ENCODE results near the gene OR51B6. TPM values are rescaled to one million over a fixed set of nuclear protein-coding genes. Genes with fewer than 3 reads are reported as not detected.

The OR51B6 gene
- total and polyA plus RNA-seq, 2 of the 13 experiments (the other 11 are each of a cell fraction or from before 2014, with no cell fraction given) = not detected

GRCh38 chr11:5339771-5340322, 11.5 kb upstream of the OR51B6 start (continued):
- TF ChIP-seq ZC3H13 (CRISPR knock-in tag; IDR thresholded peaks at IDR 0.05) = no peak

DNA sequence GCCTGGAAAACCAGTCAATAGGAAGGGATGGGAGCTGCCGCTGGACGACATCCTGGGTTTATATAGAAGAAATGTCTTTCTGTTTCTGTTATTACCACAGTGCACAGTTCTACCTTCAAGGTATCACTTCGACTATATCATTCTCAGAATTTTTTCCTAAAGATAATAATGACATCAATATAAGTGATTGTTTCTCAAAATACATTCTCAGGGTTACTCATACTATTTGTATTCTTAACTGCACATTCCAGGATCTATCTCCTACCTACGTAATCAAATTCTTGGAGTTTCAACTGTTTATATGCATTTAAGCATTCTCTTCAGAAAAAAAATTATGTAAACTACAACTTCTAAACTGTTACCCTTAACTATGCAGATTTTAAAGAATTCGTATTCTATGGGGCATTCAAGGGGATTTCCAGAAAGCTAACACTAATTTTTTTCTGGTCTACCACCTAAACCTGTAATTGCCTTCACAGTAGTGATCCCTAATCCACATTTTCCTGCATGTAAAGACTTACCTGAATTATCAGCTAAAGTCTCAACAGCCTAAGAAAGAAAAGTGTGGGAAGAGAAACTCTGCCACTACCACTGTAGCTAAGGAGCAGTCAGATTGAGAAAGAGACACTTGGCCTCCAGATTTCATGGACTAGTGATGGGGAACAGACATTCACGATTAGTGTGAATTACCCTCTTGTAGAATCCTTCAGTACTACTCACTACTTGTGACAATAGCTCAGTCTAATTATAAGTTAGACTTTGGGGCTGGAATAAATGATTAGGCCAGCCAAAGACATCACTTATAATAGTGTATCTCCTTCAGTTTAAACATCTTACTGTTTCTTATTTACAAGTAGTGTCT, 7.6 kb upstream of the OR51B6 start, which contains the start of gene OR51B5:
Gene OR51B5, minus strand, starts transcription at position 51 of the 862 bp plus-strand sequence. Its CDS starts 0 bp downstream, at position 51.
- Histone ChIP-seq H3K36me3 (replicated peaks in 1 of 2; ENCODE audit: control insufficient read depth in 1 of 2, insufficient read depth in 2 of 2, low read length in 2 of 2) (no peaks in the 10 kb centered on the region), H3K79me2 (ENCODE audit: insufficient read depth, low read length) (no peaks in the 10 kb centered on the region), H3K9ac (ENCODE audit: insufficient read depth, low read depth, low read length) (no peak within 1 kb of the TSS), H3K9me3 (ENCODE audit: low read length) (no peaks in the 10 kb centered on the region), H3K27me3 (ENCODE audit: control insufficient read depth in 1 of 2, insufficient read depth in 2 of 2, low read length in 2 of 2) (no peaks in the 10 kb centered on the region), H3K27ac (ENCODE audit: extremely low read length, insufficient read depth, low read length) (no peak within 1 kb of the TSS), H4K20me1 (ENCODE audit: insufficient read depth, low read length) (no peaks in the 10 kb centered on the region), H2AFZ (ENCODE audit: low read length) (no peak within 1 kb of the TSS), H3K4me3 (replicated peaks in 1 of 3; ENCODE audit: insufficient read depth in 1 of 3, low read depth in 2 of 3, low read length in 3 of 3) (no peak within 1 kb of the TSS), H3K4me1 (ENCODE audit: insufficient read depth, low read length) (no peaks in the 10 kb centered on the region), H3K4me2 (ENCODE audit: low read depth, low read length) (no peak within 1 kb of the TSS)
- TF ChIP-seq WIZ (CRISPR knock-in tag; IDR thresholded peaks at IDR 0.05) (no peak), ZNF136 (CRISPR knock-in tag; IDR thresholded peaks at IDR 0.05; ENCODE audit: low read depth) (no peak), TMF1 (CRISPR knock-in tag; IDR thresholded peaks at IDR 0.05; ENCODE audit: low read depth) (no peak), ZNF556 (CRISPR knock-in tag; IDR thresholded peaks at IDR 0.05; ENCODE audit: borderline replicate concordance) (no peak), SOX6 (IDR thresholded peaks at IDR 0.05) (no peak), SOX6 (CRISPR knock-in tag; IDR thresholded peaks at IDR 0.05) (no peak), ZNF616 (CRISPR knock-in tag; IDR thresholded peaks at IDR 0.05; ENCODE audit: low read depth) (no peak), DNMT3B (CRISPR knock-in tag; conservative IDR thresholded peaks at IDR 0.05) (no peak), ZBTB33 (CRISPR knock-in tag; IDR thresholded peaks at IDR 0.05) (no peak)
- TF ChIP-seq, protein P1, sequence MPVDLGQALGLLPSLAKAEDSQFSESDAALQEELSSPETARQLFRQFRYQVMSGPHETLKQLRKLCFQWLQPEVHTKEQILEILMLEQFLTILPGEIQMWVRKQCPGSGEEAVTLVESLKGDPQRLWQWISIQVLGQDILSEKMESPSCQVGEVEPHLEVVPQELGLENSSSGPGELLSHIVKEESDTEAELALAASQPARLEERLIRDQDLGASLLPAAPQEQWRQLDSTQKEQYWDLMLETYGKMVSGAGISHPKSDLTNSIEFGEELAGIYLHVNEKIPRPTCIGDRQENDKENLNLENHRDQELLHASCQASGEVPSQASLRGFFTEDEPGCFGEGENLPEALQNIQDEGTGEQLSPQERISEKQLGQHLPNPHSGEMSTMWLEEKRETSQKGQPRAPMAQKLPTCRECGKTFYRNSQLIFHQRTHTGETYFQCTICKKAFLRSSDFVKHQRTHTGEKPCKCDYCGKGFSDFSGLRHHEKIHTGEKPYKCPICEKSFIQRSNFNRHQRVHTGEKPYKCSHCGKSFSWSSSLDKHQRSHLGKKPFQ (CRISPR knock-in tag; IDR thresholded peaks at IDR 0.05; ENCODE audit: insufficient replicate concordance) = no peak
- TF ChIP-seq, protein P2, sequence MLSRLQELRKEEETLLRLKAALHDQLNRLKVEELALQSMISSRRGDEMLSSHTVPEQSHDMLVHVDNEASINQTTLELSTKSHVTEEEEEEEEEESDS (CRISPR knock-in tag; IDR thresholded peaks at IDR 0.05; ENCODE audit: borderline replicate concordance) = no peak
- DNase-seq (ENCODE audit: low spot score) (no peak), FAIRE-seq (no peak), ATAC-seq (no peak)
- ChIA-PET POLR2A (no interaction called here), CTCF (ENCODE audit: low intra/inter-chr PET ratio, low total read pairs) (no interaction called here)
- no TSS peak for BruUV-seq (replicated peaks)
- intact Hi-C loops (cut with micrococcal nuclease; ENCODE audit: unreplicated experiment) = no loop called here
- in situ Hi-C loops (cut with HindIII; ENCODE audit: extremely low pct_ligation_motif_present, low pct_unique_long_range_greater_than_20kb) = no loop called here
- 3% methylated on average over 6 of the region's 6 CpGs for WGBS (ENCODE audit: low lambda C conversion rate)
